ENCODE results near the gene IRAK2.
"Not testable (repeated sequence)": the region's sequence is repeated elsewhere in the genome, so short reads cannot be mapped to it uniquely, and the experiment has no call there.

The IRAK2 gene

GRCh38 chr3:10149226-10149625 is 15.5 kb upstream of the IRAK2 start:
- TF ChIP-seq CTCF (IDR thresholded peaks at IDR 0.05; ENCODE audit: low read depth, low read length) = no peak
- no peak overlapping the region for H3K4me3 ChIP-seq (ENCODE audit: low read depth, low read length)

- H3K4me3 ChIP-seq (ENCODE audit: low read depth, low read length) = no peak overlapping the region
- no peak for TF ChIP-seq CTCF (IDR thresholded peaks at IDR 0.05; ENCODE audit: low read depth, low read length)
Measured at GRCh38 chr3:10150987-10151386, 13.7 kb upstream of the IRAK2 start.

GRCh38 chr3:10154335-10155122 is 10.2 kb upstream of the IRAK2 start:
- no peak for TF ChIP-seq CTCF (IDR thresholded peaks at IDR 0.05; ENCODE audit: low read depth, low read length)
- no peak overlapping the region for H3K4me3 ChIP-seq (ENCODE audit: low read depth, low read length)

GRCh38 chr3:10155123-10155472 is 9.6 kb upstream of the IRAK2 start:
- TF ChIP-seq CTCF (IDR thresholded peaks at IDR 0.05; ENCODE audit: low read depth, low read length) = no peak
- H3K4me3 ChIP-seq (ENCODE audit: low read depth, low read length) = no peak overlapping the region

- H3K4me3 ChIP-seq (ENCODE audit: low read depth, low read length) = no peak overlapping the region
- TF ChIP-seq CTCF (IDR thresholded peaks at IDR 0.05; ENCODE audit: low read depth, low read length) = no peak
Measured at GRCh38 chr3:10155658-10156057, 9.1 kb upstream of the IRAK2 start.

- no peak overlapping the region for H3K4me3 ChIP-seq (ENCODE audit: low read depth, low read length)
- no peak for TF ChIP-seq CTCF (IDR thresholded peaks at IDR 0.05; ENCODE audit: low read depth, low read length)
Measured at GRCh38 chr3:10157031-10157430, 7.7 kb upstream of the IRAK2 start.

- H3K4me3 ChIP-seq (ENCODE audit: low read depth, low read length) = not testable (repeated sequence)
Measured at GRCh38 chr3:10158555-10158954, 6.2 kb upstream of the IRAK2 start.

GRCh38 chr3:10160346-10160745 is 4.4 kb upstream of the IRAK2 start:
- no peak overlapping the region for H3K4me3 ChIP-seq (ENCODE audit: low read depth, low read length)
- TF ChIP-seq CTCF (IDR thresholded peaks at IDR 0.05; ENCODE audit: low read depth, low read length) = no peak
